Panc1 (cell line): Measurements from ENCODE around the gene DRG1.

Source experiments
- POLR2AphosphoS5 ChIP-seq: IDR thresholded peaks from 2 replicates; pipeline ENCODE4 v1.6.1; 2012; ENCODE audit warnings: mild to moderate bottlenecking, low read depth, low read length, moderate library complexity
- SIN3A ChIP-seq: IDR thresholded peaks from 2 replicates; pipeline ENCODE4 v1.6.1; 2012; ENCODE audit warnings: low read depth, mild to moderate bottlenecking, low read length, moderate library complexity, borderline replicate concordance; ENCODE audit not compliant: insufficient read depth
- TF ChIP-seq, protein P1 (sequence below): fragments of 450-650 bp; IDR thresholded peaks from 2 replicates; pipeline ENCODE4 v1.5.1; 2017; ENCODE audit warnings: mild to moderate bottlenecking
- TF ChIP-seq, protein P2 (sequence below), 2 experiments: IDR thresholded peaks; 2 replicates each; pipeline ENCODE4 v1.6.1; 2011 to 2012; ENCODE audit warnings: low read depth in 2 of 2, control low read depth in 1 of 2, low read length in 1 of 2, mild to moderate bottlenecking in 1 of 2, moderate library complexity in 1 of 2; ENCODE audit not compliant: insufficient read depth in 1 of 2

DNA sequence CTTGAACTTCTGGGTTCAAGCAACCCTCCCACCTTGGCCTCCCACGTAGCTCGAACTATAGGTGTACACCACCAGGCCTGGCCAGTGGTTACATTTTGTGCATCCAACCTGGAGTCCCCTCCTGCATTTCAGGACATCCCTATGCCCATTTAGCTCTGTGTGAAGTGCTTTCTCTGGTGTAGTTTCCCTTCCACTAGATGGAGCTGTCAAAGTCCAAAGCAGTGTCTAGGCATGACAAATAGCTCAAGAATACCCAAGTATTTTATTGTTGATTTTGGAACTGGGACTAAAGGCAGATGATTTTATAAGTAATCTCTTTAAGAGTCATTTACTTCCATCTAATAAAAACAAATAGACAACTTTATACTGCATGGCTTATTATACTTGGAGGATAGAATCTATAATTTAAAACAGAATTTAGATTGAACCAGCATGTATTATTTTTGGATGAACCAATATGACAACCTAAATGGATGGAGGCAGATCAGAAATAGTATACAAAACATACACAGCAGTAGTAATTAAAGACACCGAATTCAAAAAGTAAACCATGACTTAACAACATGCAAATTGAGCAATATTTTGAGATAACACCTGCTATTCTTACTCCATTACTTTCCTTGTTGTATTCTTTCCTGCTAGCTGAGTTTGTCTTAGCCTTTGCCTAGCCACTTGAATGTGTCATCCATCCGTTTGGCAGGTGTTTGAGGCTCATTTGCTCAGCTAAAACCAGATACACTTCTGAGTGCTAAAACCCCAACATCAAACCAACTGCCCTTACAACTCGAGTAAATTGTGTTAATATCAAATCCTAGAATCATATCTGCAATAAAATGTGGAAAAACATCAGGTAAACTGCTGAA lies 52.5 kb downstream of the DRG1 start:
- TF ChIP-seq, protein P1, sequence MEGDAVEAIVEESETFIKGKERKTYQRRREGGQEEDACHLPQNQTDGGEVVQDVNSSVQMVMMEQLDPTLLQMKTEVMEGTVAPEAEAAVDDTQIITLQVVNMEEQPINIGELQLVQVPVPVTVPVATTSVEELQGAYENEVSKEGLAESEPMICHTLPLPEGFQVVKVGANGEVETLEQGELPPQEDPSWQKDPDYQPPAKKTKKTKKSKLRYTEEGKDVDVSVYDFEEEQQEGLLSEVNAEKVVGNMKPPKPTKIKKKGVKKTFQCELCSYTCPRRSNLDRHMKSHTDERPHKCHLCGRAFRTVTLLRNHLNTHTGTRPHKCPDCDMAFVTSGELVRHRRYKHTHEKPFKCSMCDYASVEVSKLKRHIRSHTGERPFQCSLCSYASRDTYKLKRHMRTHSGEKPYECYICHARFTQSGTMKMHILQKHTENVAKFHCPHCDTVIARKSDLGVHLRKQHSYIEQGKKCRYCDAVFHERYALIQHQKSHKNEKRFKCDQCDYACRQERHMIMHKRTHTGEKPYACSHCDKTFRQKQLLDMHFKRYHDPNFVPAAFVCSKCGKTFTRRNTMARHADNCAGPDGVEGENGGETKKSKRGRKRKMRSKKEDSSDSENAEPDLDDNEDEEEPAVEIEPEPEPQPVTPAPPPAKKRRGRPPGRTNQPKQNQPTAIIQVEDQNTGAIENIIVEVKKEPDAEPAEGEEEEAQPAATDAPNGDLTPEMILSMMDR = peak; percentile 60
- TF ChIP-seq POLR2AphosphoS5 (no peak), SIN3A (no peak)
- TF ChIP-seq, protein P2, sequence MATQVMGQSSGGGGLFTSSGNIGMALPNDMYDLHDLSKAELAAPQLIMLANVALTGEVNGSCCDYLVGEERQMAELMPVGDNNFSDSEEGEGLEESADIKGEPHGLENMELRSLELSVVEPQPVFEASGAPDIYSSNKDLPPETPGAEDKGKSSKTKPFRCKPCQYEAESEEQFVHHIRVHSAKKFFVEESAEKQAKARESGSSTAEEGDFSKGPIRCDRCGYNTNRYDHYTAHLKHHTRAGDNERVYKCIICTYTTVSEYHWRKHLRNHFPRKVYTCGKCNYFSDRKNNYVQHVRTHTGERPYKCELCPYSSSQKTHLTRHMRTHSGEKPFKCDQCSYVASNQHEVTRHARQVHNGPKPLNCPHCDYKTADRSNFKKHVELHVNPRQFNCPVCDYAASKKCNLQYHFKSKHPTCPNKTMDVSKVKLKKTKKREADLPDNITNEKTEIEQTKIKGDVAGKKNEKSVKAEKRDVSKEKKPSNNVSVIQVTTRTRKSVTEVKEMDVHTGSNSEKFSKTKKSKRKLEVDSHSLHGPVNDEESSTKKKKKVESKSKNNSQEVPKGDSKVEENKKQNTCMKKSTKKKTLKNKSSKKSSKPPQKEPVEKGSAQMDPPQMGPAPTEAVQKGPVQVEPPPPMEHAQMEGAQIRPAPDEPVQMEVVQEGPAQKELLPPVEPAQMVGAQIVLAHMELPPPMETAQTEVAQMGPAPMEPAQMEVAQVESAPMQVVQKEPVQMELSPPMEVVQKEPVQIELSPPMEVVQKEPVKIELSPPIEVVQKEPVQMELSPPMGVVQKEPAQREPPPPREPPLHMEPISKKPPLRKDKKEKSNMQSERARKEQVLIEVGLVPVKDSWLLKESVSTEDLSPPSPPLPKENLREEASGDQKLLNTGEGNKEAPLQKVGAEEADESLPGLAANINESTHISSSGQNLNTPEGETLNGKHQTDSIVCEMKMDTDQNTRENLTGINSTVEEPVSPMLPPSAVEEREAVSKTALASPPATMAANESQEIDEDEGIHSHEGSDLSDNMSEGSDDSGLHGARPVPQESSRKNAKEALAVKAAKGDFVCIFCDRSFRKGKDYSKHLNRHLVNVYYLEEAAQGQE (IDR thresholded peaks at IDR 0.05; ENCODE audit: insufficient read depth in 1 of 2, low read depth in 2 of 2, low read length in 1 of 2) = no peak
